ENCODE measurements around the gene TMEM9B. TPM values are rescaled to one million over a fixed set of nuclear protein-coding genes. Genes with fewer than 3 reads are reported as not detected.
A peak's percentile ranks its signal among the peaks of the same experiment; 100 is the strongest.

Gene TMEM9B
- total RNA-seq, 5 donors from 2014 or later (not counting 1 experiment from before 2014, with no cell fraction given): 19.9 to 30.5 (median 29.4) TPM

DNA sequence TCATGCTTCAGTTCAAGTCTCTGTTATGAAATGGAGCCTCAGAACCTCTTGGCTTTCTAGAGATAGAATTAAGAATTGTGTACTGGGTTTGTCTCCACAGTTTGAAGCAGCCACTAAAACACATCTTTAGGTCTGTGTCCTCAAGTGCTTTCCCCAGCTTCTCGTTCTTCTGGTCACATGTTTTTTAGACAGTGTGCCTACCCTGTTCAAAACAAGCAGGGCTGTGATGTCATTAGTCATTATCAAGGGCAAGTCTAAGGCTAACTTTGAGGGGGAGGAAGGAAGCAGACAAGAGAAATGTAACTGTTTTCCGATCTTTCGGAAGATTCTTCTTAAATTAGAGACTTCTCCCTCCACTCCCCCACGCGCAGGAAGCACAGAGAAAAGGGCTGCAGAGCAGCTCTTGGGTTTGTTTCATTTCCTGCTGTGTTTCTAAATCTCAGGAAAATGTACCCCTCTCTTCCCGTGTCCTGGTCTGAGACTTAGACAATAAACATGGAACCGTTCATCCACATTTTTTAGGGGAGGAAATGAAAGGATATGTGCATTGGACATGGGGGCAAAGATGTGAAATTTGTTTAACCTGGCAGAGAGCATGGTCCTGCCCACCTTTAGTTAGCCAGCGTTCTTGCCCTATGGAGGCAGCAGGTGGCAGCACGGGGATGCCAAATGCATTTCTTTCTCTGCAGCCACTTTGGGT, 50.1 kb downstream of the TMEM9B start:
- Mint-ChIP-seq H3K9me3 (no peaks in the 10 kb centered on the region), H3K27me3 (no peaks in the 10 kb centered on the region), H3K36me3 (peaks cover 22% of the 10 kb centered on the region), H3K27ac (peak overlapping the region; percentile 93 to 97), H3K4me3 (peak overlapping the region; percentile 69 to 75 (median 72)), H3K4me1 (peaks cover 27 to 34% (median 32%) of the 10 kb centered on the region in 3 donors)
- DNase-seq (peak in 28 of 35 experiments; percentile 6 to 68 (median 40)), ATAC-seq (replicated peaks in 1 of 4) (peak; percentile 56 to 60 (median 58))
- Histone ChIP-seq H3K4me3 (ENCODE audit: control insufficient read depth in 1 of 2, extremely low read depth in 1 of 2, low read length in 1 of 2) (peak overlapping the region in 1 of 2 donors; percentile 19), H3K36me3 (ENCODE audit: control insufficient read depth in 2 of 2, extremely low read depth in 1 of 2, insufficient read depth in 1 of 2, low read length in 1 of 2) (peaks cover 0 to 16% of the 10 kb centered on the region in 2 donors), H3K9me3 (no peaks in the 10 kb centered on the region), H3K27ac (ENCODE audit: low read length) (peak overlapping the region; percentile 59), H3K27me3 (replicated peaks in 1 of 2; ENCODE audit: control insufficient read depth in 2 of 2, extremely low read depth in 1 of 2, insufficient read depth in 2 of 2, low read length in 1 of 2) (no peaks in the 10 kb centered on the region), H3K4me1 (ENCODE audit: control insufficient read depth in 1 of 2, extremely low read depth in 1 of 2, insufficient read depth in 2 of 2, low read length in 2 of 2) (peaks cover 8 to 34% of the 10 kb centered on the region in 2 experiments)
- POLR2A ChIA-PET: interaction anchor here in 1 of 2 donors (0.7 kb wide), 1 partner anchor 61 kb away, joined by 3 read pairs; no protein-coding TSS in a partner anchor
- CTCF ChIA-PET: interaction anchor here (0.8 to 2.6 kb wide), 7 partner anchors 45 to 593 kb away, joined by 3 to 19 read pairs (median 11); no protein-coding TSS in a partner anchor
- WGBS (ENCODE audit: insufficient coverage): 3% methylated on average over 2 of the region's 9 CpGs

DNA sequence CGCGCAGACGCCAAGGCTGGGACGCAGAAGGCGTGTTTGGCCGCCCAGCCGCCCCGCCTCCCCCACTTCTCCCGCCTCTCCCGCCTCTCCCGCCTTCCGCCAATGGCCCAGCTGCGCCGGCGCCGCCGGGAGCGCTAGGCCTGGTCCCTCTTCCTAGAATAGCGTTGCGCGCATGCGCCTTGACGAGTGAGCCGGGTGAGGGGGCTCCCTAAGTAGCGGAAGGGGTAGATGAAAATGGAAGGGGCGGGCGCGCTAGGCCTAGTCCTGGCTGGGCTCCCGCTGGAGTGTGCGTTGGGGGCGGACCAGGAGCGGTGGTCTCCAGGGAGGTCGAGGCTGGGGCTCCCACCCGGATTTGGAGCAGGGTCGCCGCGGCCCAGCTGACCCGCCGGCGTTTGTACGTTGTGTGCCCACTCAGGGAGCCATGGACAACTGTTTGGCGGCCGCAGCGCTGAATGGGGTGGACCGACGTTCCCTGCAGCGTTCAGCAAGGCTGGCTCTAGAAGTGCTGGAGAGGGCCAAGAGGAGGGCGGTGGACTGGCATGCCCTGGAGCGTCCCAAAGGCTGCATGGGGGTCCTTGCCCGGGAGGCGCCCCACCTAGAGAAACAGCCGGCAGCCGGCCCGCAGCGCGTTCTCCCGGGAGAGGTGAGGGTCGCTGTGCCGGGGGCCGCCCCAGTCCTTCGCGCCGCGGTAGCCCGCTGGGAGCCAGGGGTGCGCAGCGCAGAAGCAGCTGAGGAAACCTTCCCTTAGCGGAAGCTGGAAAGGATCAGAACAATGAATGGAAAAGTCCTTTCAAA, 53.0 kb downstream of the TMEM9B start, which contains the start of gene AKIP1:
Gene AKIP1 (plus strand): TSS at position 161 of the 795 bp plus-strand sequence. CDS start 261 bp downstream, at position 422.
- WGBS (ENCODE audit: insufficient coverage): under 1% methylated on average over 63 of the region's 68 CpGs
- H3K36me3 ChIP-seq (ENCODE audit: control insufficient read depth in 2 of 2, extremely low read depth in 1 of 2, insufficient read depth in 1 of 2, low read length in 1 of 2): no peaks in the 10 kb centered on the region
- H3K4me1 Mint-ChIP-seq: peaks cover 30 to 48% (median 43%) of the 10 kb centered on the region in 3 donors

GRCh38 chr11:8910649-8911026, 53.6 kb downstream of the TMEM9B start:
- Histone ChIP-seq H3K4me1 (ENCODE audit: control insufficient read depth in 1 of 2, extremely low read depth in 1 of 2, insufficient read depth in 2 of 2, low read length in 2 of 2) (peaks cover 8 to 36% of the 10 kb centered on the region in 2 experiments), H3K27me3 (replicated peaks in 1 of 2; ENCODE audit: control insufficient read depth in 2 of 2, extremely low read depth in 1 of 2, insufficient read depth in 2 of 2, low read length in 1 of 2) (peaks cover 0 to 2% of the 10 kb centered on the region in 2 experiments), H3K36me3 (ENCODE audit: control insufficient read depth in 2 of 2, extremely low read depth in 1 of 2, insufficient read depth in 1 of 2, low read length in 1 of 2) (no peaks in the 10 kb centered on the region), H3K4me3 (ENCODE audit: control insufficient read depth in 1 of 2, extremely low read depth in 1 of 2, low read length in 1 of 2) (peak overlapping the region; percentile 75 to 92), H3K27ac (ENCODE audit: low read length) (no peak overlapping the region), H3K9me3 (no peaks in the 10 kb centered on the region)
- WGBS (ENCODE audit: insufficient coverage): 0% methylated on average over 5 of the region's 19 CpGs
- Mint-ChIP-seq H3K27me3 (no peaks in the 10 kb centered on the region), H3K9me3 (no peaks in the 10 kb centered on the region), H3K4me1 (peaks cover 30 to 48% (median 43%) of the 10 kb centered on the region in 3 donors), H3K27ac (peak overlapping the region in 1 of 2 donors; percentile 61), H3K36me3 (no peaks in the 10 kb centered on the region), H3K4me3 (peak overlapping the region; percentile 82 to 93 (median 90))
- ChIA-PET POLR2A (no interaction called here), CTCF (no interaction called here)
- DNase-seq: peak in 2 of 35 experiments; percentile 3 to 27
- peak; percentile 12 to 19 (median 18) for ATAC-seq (replicated peaks in 1 of 4)

More for the DNA sequence above, 53.0 kb downstream of the TMEM9B start, which contains the start of gene AKIP1:
- peak; percentile 46 to 86 (median 67) for DNase-seq
- H3K4me3 Mint-ChIP-seq: peak within 1 kb of the TSS; percentile 82 to 93 (median 90)
- ChIA-PET POLR2A (interaction anchor here in 1 of 2 donors (0.6 kb wide), 1 partner anchor 1706 kb away, joined by 5 read pairs; no protein-coding TSS in a partner anchor), CTCF (interaction anchor here in 1 of 2 donors (0.7 to 1.0 kb wide), 2 partner anchors 52 to 427 kb away, joined by 3 read pairs; no protein-coding TSS in a partner anchor)
- no peaks in the 10 kb centered on the region for H3K36me3 Mint-ChIP-seq
- H3K9me3 ChIP-seq: no peaks in the 10 kb centered on the region
- H3K9me3 Mint-ChIP-seq: no peaks in the 10 kb centered on the region
- no peaks in the 10 kb centered on the region for H3K27me3 ChIP-seq (replicated peaks in 1 of 2; ENCODE audit: control insufficient read depth in 2 of 2, extremely low read depth in 1 of 2, insufficient read depth in 2 of 2, low read length in 1 of 2)
- ATAC-seq (replicated peaks in 1 of 4): peak; percentile 65 to 80 (median 68)
- peak within 1 kb of the TSS; percentile 92 to 93 for H3K4me3 ChIP-seq (ENCODE audit: control insufficient read depth in 1 of 2, extremely low read depth in 1 of 2, low read length in 1 of 2)
- H3K27ac Mint-ChIP-seq: peak within 1 kb of the TSS; percentile 69 to 84
- peaks cover 8 to 36% of the 10 kb centered on the region in 2 experiments for H3K4me1 ChIP-seq (ENCODE audit: control insufficient read depth in 1 of 2, extremely low read depth in 1 of 2, insufficient read depth in 2 of 2, low read length in 2 of 2)
- H3K27me3 Mint-ChIP-seq: no peaks in the 10 kb centered on the region
- H3K27ac ChIP-seq (ENCODE audit: low read length): peak within 1 kb of the TSS; percentile 53

DNA sequence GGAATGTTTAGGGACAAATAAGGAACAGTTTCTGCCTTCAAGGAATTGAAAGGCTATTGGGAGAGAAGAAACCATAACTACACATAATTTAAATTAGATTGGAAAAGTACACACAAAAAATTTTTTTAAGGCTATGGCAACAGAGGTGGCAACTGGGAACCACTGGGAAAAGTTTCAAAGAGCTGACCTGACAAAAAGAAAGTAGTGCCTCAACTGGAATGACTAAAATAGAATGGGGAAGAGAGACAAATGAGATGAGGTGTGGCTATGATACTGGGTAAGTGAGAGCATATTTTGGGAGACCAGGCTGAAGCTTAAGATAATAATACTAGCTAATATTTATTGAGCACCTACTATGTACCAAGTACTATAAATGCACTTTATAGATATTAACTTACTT, 56.1 kb downstream of the TMEM9B start:
- H3K4me3 Mint-ChIP-seq: no peak overlapping the region
- peak overlapping the region in 1 of 2 donors; percentile 2 for H3K27ac Mint-ChIP-seq
- Histone ChIP-seq H3K27ac (ENCODE audit: low read length) (no peak overlapping the region), H3K36me3 (ENCODE audit: control insufficient read depth in 2 of 2, extremely low read depth in 1 of 2, insufficient read depth in 1 of 2, low read length in 1 of 2) (no peaks in the 10 kb centered on the region), H3K4me3 (ENCODE audit: control insufficient read depth in 1 of 2, extremely low read depth in 1 of 2, low read length in 1 of 2) (no peak overlapping the region), H3K9me3 (no peaks in the 10 kb centered on the region), H3K4me1 (ENCODE audit: control insufficient read depth in 1 of 2, extremely low read depth in 1 of 2, insufficient read depth in 2 of 2, low read length in 2 of 2) (peaks cover 2 to 21% of the 10 kb centered on the region in 2 experiments), H3K27me3 (replicated peaks in 1 of 2; ENCODE audit: control insufficient read depth in 2 of 2, extremely low read depth in 1 of 2, insufficient read depth in 2 of 2, low read length in 1 of 2) (peaks cover 0 to 2% of the 10 kb centered on the region in 2 experiments)
- peaks cover 13 to 31% (median 25%) of the 10 kb centered on the region in 3 donors for H3K4me1 Mint-ChIP-seq
- no peaks in the 10 kb centered on the region for H3K36me3 Mint-ChIP-seq
- no peaks in the 10 kb centered on the region for H3K27me3 Mint-ChIP-seq
- DNase-seq (no peak), ATAC-seq (replicated peaks in 1 of 4) (no peak)
- CTCF ChIA-PET: no interaction called here
- no peaks in the 10 kb centered on the region for H3K9me3 Mint-ChIP-seq
- POLR2A ChIA-PET: no interaction called here

DNA sequence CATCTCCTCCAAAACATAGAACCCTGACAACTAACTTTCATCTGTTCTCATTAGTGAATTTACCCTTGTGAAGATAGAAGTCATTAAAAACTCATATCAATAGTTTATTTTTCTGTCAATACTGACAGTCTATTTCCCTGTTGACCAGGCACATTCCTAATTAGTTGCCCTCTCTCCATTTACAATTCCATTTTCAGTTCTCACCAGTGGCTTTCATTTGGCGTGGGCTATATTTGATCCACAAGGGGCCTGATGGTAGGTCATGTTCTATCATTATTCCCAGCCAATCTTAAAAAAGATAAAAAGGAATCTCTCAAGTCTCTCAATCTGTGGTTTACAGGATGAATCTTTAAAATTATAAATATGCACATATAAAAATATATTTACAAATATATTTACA, 57.1 kb downstream of the TMEM9B start:
- Histone ChIP-seq H3K9me3 (no peaks in the 10 kb centered on the region), H3K36me3 (ENCODE audit: control insufficient read depth in 2 of 2, extremely low read depth in 1 of 2, insufficient read depth in 1 of 2, low read length in 1 of 2) (no peaks in the 10 kb centered on the region), H3K27me3 (replicated peaks in 1 of 2; ENCODE audit: control insufficient read depth in 2 of 2, extremely low read depth in 1 of 2, insufficient read depth in 2 of 2, low read length in 1 of 2) (peaks cover 0 to 2% of the 10 kb centered on the region in 2 experiments), H3K4me1 (ENCODE audit: control insufficient read depth in 1 of 2, extremely low read depth in 1 of 2, insufficient read depth in 2 of 2, low read length in 2 of 2) (peaks cover 2 to 20% of the 10 kb centered on the region in 2 experiments), H3K27ac (ENCODE audit: low read length) (no peak overlapping the region), H3K4me3 (ENCODE audit: control insufficient read depth in 1 of 2, extremely low read depth in 1 of 2, low read length in 1 of 2) (no peak overlapping the region)
- no peak overlapping the region for H3K4me3 Mint-ChIP-seq
- ChIA-PET POLR2A (no interaction called here), CTCF (no interaction called here)
- no peak overlapping the region for H3K27ac Mint-ChIP-seq
- DNase-seq: no peak
- WGBS (ENCODE audit: insufficient coverage): no CpG with 5 or more reads among the region's 1 CpG
- no peaks in the 10 kb centered on the region for H3K36me3 Mint-ChIP-seq
- ATAC-seq (replicated peaks in 1 of 4): no peak
- peaks cover 12 to 27% (median 19%) of the 10 kb centered on the region in 3 donors for H3K4me1 Mint-ChIP-seq
- H3K27me3 Mint-ChIP-seq: peaks cover 0 to 4% of the 10 kb centered on the region in 2 donors
- H3K9me3 Mint-ChIP-seq: peaks cover 0 to 4% (median 4%) of the 10 kb centered on the region in 3 donors
